Measurements from ENCODE around the gene C2CD5. TPM values are rescaled to one million over a fixed set of nuclear protein-coding genes. Genes with fewer than 3 reads are reported as not detected.
"Not testable (repeated sequence)": the region's sequence is repeated elsewhere in the genome, so short reads cannot be mapped to it uniquely, and the experiment has no call there.

Gene C2CD5
- total and polyA plus RNA-seq, 2 of the 4 experiments (the other 2 are of a cell fraction): 14.5 to 15.8 TPM

GRCh38 chr12:22481547-22482104 lies 62.7 kb downstream of the C2CD5 start:
- no peak overlapping the region; a peak in 1 of 4 replicates for H4K8ac ChIP-seq (ENCODE audit: low read depth in 2 of 2, low read length in 2 of 2)
- no peak overlapping the region for H3K14ac ChIP-seq (replicated peaks; ENCODE audit: low read depth, low read length)
- no peaks in the 10 kb centered on the region; a peak in 1 of 4 replicates for H3K79me1 ChIP-seq (ENCODE audit: low read depth in 1 of 2, low read length in 2 of 2)

GRCh38 chr12:22480814-22481213 lies 63.5 kb downstream of the C2CD5 start:
- H4K91ac ChIP-seq (ENCODE audit: insufficient read depth, low read depth, low read length); H3K4ac ChIP-seq (ENCODE audit: low read depth, low read length); DNase-seq; H2AK5ac ChIP-seq (ENCODE audit: low read depth, low read length); H4K20me1 ChIP-seq (ENCODE audit: insufficient read depth, low read length); ATAC-seq (ENCODE audit: low read depth); H4K5ac ChIP-seq (ENCODE audit: low read depth, low read length); H3K4me3 ChIP-seq (ENCODE audit: insufficient read depth, low read depth, low read length); H3K56ac ChIP-seq (ENCODE audit: extremely low read depth, insufficient read depth, low read length); H3K9me3 ChIP-seq (ENCODE audit: control insufficient read depth, insufficient read depth, low read length); H3K27me3 ChIP-seq (ENCODE audit: control insufficient read depth, insufficient read depth, low read length); H3K4me2 ChIP-seq (ENCODE audit: low read depth, low read length); BruUV-seq (replicated peaks); H2BK120ac ChIP-seq (ENCODE audit: low read depth, low read length); H3K4me1 ChIP-seq (ENCODE audit: control insufficient read depth, insufficient read depth, low read length); H3K23ac ChIP-seq (ENCODE audit: low read depth, low read length); H3K27ac ChIP-seq (ENCODE audit: insufficient read depth, low read length); H2BK20ac ChIP-seq (ENCODE audit: low read depth, low read length); H3K36me3 ChIP-seq (ENCODE audit: control insufficient read depth, insufficient read depth, low read length); dilution Hi-C loops (cut with HindIII; ENCODE audit: low sequenced_read_pairs, unreplicated experiment); H3K18ac ChIP-seq (ENCODE audit: low read depth, low read length); in situ Hi-C loops (cut with MboI; ENCODE audit: low sequenced_read_pairs); H3K14ac ChIP-seq (replicated peaks; ENCODE audit: low read depth, low read length); H3K9me1 ChIP-seq (ENCODE audit: insufficient read depth, low read length); H2AFZ ChIP-seq (replicated peaks; ENCODE audit: low read length, poor library complexity); H3K79me1 ChIP-seq (ENCODE audit: low read depth in 1 of 2, low read length in 2 of 2); H3K9ac ChIP-seq (ENCODE audit: low read depth, low read length); H2BK5ac ChIP-seq (ENCODE audit: low read depth, low read length, poor library complexity, severe bottlenecking); H2AK9ac ChIP-seq (replicated peaks; ENCODE audit: low read depth, low read length, poor library complexity); H2BK15ac ChIP-seq (ENCODE audit: low read depth, low read length); H4K8ac ChIP-seq (ENCODE audit: low read depth in 2 of 2, low read length in 2 of 2): not testable (repeated sequence)
- POLR2A ChIA-PET (ENCODE audit: unreplicated experiment): interaction anchor here (0.7 kb wide), 1 partner anchor 232 kb away, joined by 10 read pairs; no protein-coding TSS in a partner anchor
- CTCF ChIA-PET: interaction anchor here (0.6 kb wide), 1 partner anchor 868 kb away, joined by 4 read pairs; no protein-coding TSS in a partner anchor
- intact Hi-C loops (cut with micrococcal nuclease): loop anchor here (1.0 to 5.0 kb wide), 2 partner anchors 46 to 61 kb away; partner anchors contain the start of gene C2CD5
- WGBS, 2 experiments (ENCODE audit: extremely low coverage in 2 of 2, insufficient read length in 1 of 2): 100% methylated on average over 1 of the region's 7 CpGs; no CpG with 5 or more reads in 1 of the 2 experiments

More at GRCh38 chr12:22481547-22482104, 62.7 kb downstream of the C2CD5 start:
- no peak overlapping the region for H2AK9ac ChIP-seq (replicated peaks; ENCODE audit: low read depth, low read length, poor library complexity)
- no peak overlapping the region for H2BK120ac ChIP-seq (ENCODE audit: low read depth, low read length)
- dilution Hi-C loops (cut with HindIII; ENCODE audit: low sequenced_read_pairs, unreplicated experiment) (no loop called here), intact Hi-C loops (cut with micrococcal nuclease) (loop anchor here (1.0 to 5.0 kb wide), 2 partner anchors 46 to 61 kb away; partner anchors contain the start of gene C2CD5), in situ Hi-C loops (cut with MboI; ENCODE audit: low sequenced_read_pairs) (no loop called here)
- H3K23ac ChIP-seq (ENCODE audit: low read depth, low read length): no peak overlapping the region
- WGBS, 2 experiments (ENCODE audit: extremely low coverage in 2 of 2, insufficient read length in 1 of 2): no CpG with 5 or more reads among the region's 5 CpGs
- DNase-seq (no peak), ATAC-seq (ENCODE audit: low read depth) (no peak)
- H3K9me1 ChIP-seq (ENCODE audit: insufficient read depth, low read length): 0 out of 2 replicates have a peak, but pooled peaks cover 5% of the 10 kb centered on the region
- H2BK5ac ChIP-seq (ENCODE audit: low read depth, low read length, poor library complexity, severe bottlenecking): no peak overlapping the region
- 0 out of 2 replicates have a peak overlapping the region, but pooled peaks have one; percentile 23 for H3K18ac ChIP-seq (ENCODE audit: low read depth, low read length)
- H2AFZ ChIP-seq (replicated peaks; ENCODE audit: low read length, poor library complexity): no peak overlapping the region
- H3K27ac ChIP-seq (ENCODE audit: insufficient read depth, low read length): no peak overlapping the region
- TF ChIP-seq MAZ (IDR thresholded peaks at IDR 0.05; ENCODE audit: borderline replicate concordance, low read depth, low read length): no peak
- TF ChIP-seq MXI1 (IDR thresholded peaks at IDR 0.05; ENCODE audit: borderline replicate concordance, low read depth, low read length): no peak
- no peak for TF ChIP-seq FOS (IDR thresholded peaks at IDR 0.05; ENCODE audit: low read depth, low read length)
- H3K4ac ChIP-seq (ENCODE audit: low read depth, low read length): no peak overlapping the region
- no peak overlapping the region for H3K4me3 ChIP-seq (ENCODE audit: insufficient read depth, low read depth, low read length)
- no peak overlapping the region for H3K4me2 ChIP-seq (ENCODE audit: low read depth, low read length)
- no peak overlapping the region for H2AK5ac ChIP-seq (ENCODE audit: low read depth, low read length)
- H4K91ac ChIP-seq (ENCODE audit: insufficient read depth, low read depth, low read length): 0 out of 2 replicates have a peak overlapping the region, but pooled peaks have one; percentile 11
- no peak overlapping the region for H2BK15ac ChIP-seq (ENCODE audit: low read depth, low read length)
- no peaks in the 10 kb centered on the region for H4K20me1 ChIP-seq (ENCODE audit: insufficient read depth, low read length)
- H3K9me3 ChIP-seq (ENCODE audit: control insufficient read depth, insufficient read depth, low read length): no peaks in the 10 kb centered on the region
- no peak overlapping the region for H4K5ac ChIP-seq (ENCODE audit: low read depth, low read length)
- CTCF ChIA-PET: interaction anchor here (0.6 kb wide), 1 partner anchor 868 kb away, joined by 4 read pairs; no protein-coding TSS in a partner anchor
- H3K4me1 ChIP-seq (ENCODE audit: control insufficient read depth, insufficient read depth, low read length): no peaks in the 10 kb centered on the region; the same call in 1 of the 2 replicates
- no peak overlapping the region for H3K9ac ChIP-seq (ENCODE audit: low read depth, low read length)
- H2BK20ac ChIP-seq (ENCODE audit: low read depth, low read length): no peak overlapping the region
- no peaks in the 10 kb centered on the region for H3K27me3 ChIP-seq (ENCODE audit: control insufficient read depth, insufficient read depth, low read length)
- no peak overlapping the region for H3K56ac ChIP-seq (ENCODE audit: extremely low read depth, insufficient read depth, low read length)
- 0 out of 2 replicates have a peak, but pooled peaks cover 3% of the 10 kb centered on the region for H3K36me3 ChIP-seq (ENCODE audit: control insufficient read depth, insufficient read depth, low read length)
- POLR2A ChIA-PET (ENCODE audit: unreplicated experiment): interaction anchor here (0.7 kb wide), 1 partner anchor 233 kb away, joined by 10 read pairs; no protein-coding TSS in a partner anchor
- no TSS peak for BruUV-seq (replicated peaks)

Measured in IMR-90 (cell line).